HCT116 (cell line): ENCODE data around the gene RIPOR3. TPM values are rescaled to one million over a fixed set of nuclear protein-coding genes. Genes with fewer than 3 reads are reported as not detected.

Source experiments
- ATAC-seq: fragments of 200-7000 bp; cut with Tn5 transposase; 2 replicates; pipeline ENCODE4 v1.9.1; 2020; ENCODE audit warnings: mild to moderate bottlenecking, moderate library complexity
- BruUV-seq: library from RNA; stranded (reverse); fragments of 400-500 nt; replicated peaks from 2 replicates; lab custom pipeline; 2021; lab: Mats Ljungman, UMichigan
- CTCF ChIA-PET: fragments of 300-600 bp; sonication (Branson Sonifier 250); formaldehyde crosslinking; loops from one replicate; lab custom pipeline; 2021; ENCODE audit warnings: antibody characterized with exemption; lab: Charles Lee
- POLR2A ChIA-PET: fragments of 300-600, 350-600 bp; sonication (Branson Sonifier 250); formaldehyde crosslinking; loops from one replicate; lab custom pipeline; 2021; ENCODE audit warnings: antibody characterized with exemption; lab: Charles Lee
- RAD21 ChIA-PET, 2 experiments: fragments of 300-600 bp; sonication (Branson Sonifier 250); formaldehyde crosslinking; loops; one replicate each; lab custom pipeline; 2023; ENCODE audit warnings: low total read pairs in 2 of 2; ENCODE audit not compliant: uncharacterized antibody in 2 of 2, unreplicated experiment in 2 of 2, low non-redundant PET in 1 of 2; lab: Charles Lee
- DNase-seq: peaks from one replicate; pipeline ENCODE4 v3.0.0-alpha.2; 2010; ENCODE audit warnings: low read depth, low spot score
- H2AFZ ChIP-seq: fragments of 200-600 bp; shearing (Covaris generic), sonication (generic); 2 replicates; pipeline ENCODE4 v1.6.1; 2017; ENCODE audit warnings: low read depth, mixed run types, mixed read lengths, antibody characterized with exemption, low read length; ENCODE audit not compliant: poor library complexity, severe bottlenecking
- H3K27ac ChIP-seq: 2 replicates; pipeline ENCODE4 v1.5.1; 2012; ENCODE audit warnings: low read depth, low read length
- H3K27me3 ChIP-seq: fragments of 200-600 bp; sonication (generic); 2 replicates; pipeline ENCODE4 v1.6.1; 2016; ENCODE audit warnings: mixed run types, low read length, mixed read lengths; ENCODE audit not compliant: insufficient read depth
- H3K36me3 ChIP-seq, 2 experiments: fragments of 200-500 bp in 1 of 2; fragments of 200-600 bp in 1 of 2; sonication (Bioruptor generic) in 1 of 2; sonication (generic) in 1 of 2; 2 replicates each; pipeline versions ENCODE4 v1.5.1 to v1.6.1; 2014 to 2016; ENCODE audit warnings: low read length in 2 of 2, inconsistent platforms in 1 of 2, mixed read lengths in 1 of 2, mixed run types in 1 of 2; ENCODE audit not compliant: insufficient read depth in 2 of 2, control insufficient read depth in 1 of 2
- H3K4me1 ChIP-seq, 2 experiments: fragments of 200-600 bp in 1 of 2; sonication (generic) in 1 of 2; 2 replicates each; pipeline versions ENCODE4 v1.5.1 to v1.6.1; 2012 to 2017; ENCODE audit warnings: low read length in 2 of 2, inconsistent platforms in 1 of 2, mild to moderate bottlenecking in 1 of 2, mixed read lengths in 1 of 2, mixed run types in 1 of 2, moderate library complexity in 1 of 2; ENCODE audit not compliant: insufficient read depth in 2 of 2, control insufficient read depth in 1 of 2
- H3K4me2 ChIP-seq: fragments of 200-600 bp; sonication (generic); 2 replicates; pipeline ENCODE4 v1.6.1; 2017; ENCODE audit warnings: mixed run types, low read length, mixed read lengths
- H3K4me3 ChIP-seq, 2 experiments: fragments of 200-600 bp in 1 of 2; sonication (generic) in 1 of 2; replicated peaks in 1 of 2; 2 replicates each; pipeline ENCODE4 v1.5.1; 2011 to 2016; ENCODE audit warnings: low read length in 2 of 2, control low read depth in 1 of 2, low read depth in 1 of 2, mild to moderate bottlenecking in 1 of 2, mixed read lengths in 1 of 2, mixed run types in 1 of 2
- H3K79me2 ChIP-seq: fragments of 200-600 bp; sonication (generic); 2 replicates; pipeline ENCODE4 v1.6.1; 2017; ENCODE audit warnings: mild to moderate bottlenecking, mixed run types, low read length, moderate library complexity, mixed read lengths; ENCODE audit not compliant: insufficient read depth
- H3K9ac ChIP-seq: fragments of 200-600 bp; sonication (generic); 2 replicates; pipeline ENCODE4 v1.6.1; 2016; ENCODE audit warnings: low read length, mixed read lengths
- H3K9me2 ChIP-seq: fragments of 200-600 bp; sonication (generic), shearing (Covaris generic); 2 replicates; pipeline ENCODE4 v1.6.1; 2017; ENCODE audit warnings: mixed run types, mild to moderate bottlenecking, moderate library complexity; ENCODE audit not compliant: insufficient read depth
- H3K9me3 ChIP-seq, 2 experiments: fragments of 200-500 bp in 1 of 2; fragments of 200-600 bp in 1 of 2; sonication (Bioruptor generic) in 1 of 2; sonication (generic) in 1 of 2; 2 replicates each; pipeline ENCODE4 v1.6.1; 2014 to 2017; ENCODE audit warnings: low read length in 2 of 2, mixed read lengths in 2 of 2, inconsistent platforms in 1 of 2, low read depth in 1 of 2, mild to moderate bottlenecking in 1 of 2, mixed run types in 1 of 2, moderate library complexity in 1 of 2; ENCODE audit not compliant: control insufficient read depth in 1 of 2, insufficient read depth in 1 of 2
- H4K20me1 ChIP-seq: fragments of 200-600 bp; sonication (generic), shearing (Covaris generic); 2 replicates; pipeline ENCODE4 v1.6.1; 2017; ENCODE audit warnings: mixed run types, mild to moderate bottlenecking, moderate library complexity; ENCODE audit not compliant: insufficient read depth
- CBX3 ChIP-seq: IDR thresholded peaks from 2 replicates; pipeline ENCODE4 v1.6.1; 2012; ENCODE audit warnings: low read depth
- EGR1 ChIP-seq: IDR thresholded peaks from 2 replicates; pipeline ENCODE4 v1.6.1; 2012; ENCODE audit warnings: low read depth
- ELF1 ChIP-seq: IDR thresholded peaks from 2 replicates; pipeline ENCODE4 v1.6.1; 2012; ENCODE audit warnings: low read depth, borderline replicate concordance
- EZH2 ChIP-seq: fragments of 200-600 bp; sonication (generic); IDR thresholded peaks from 2 replicates; pipeline ENCODE4 v1.6.1; 2017; ENCODE audit warnings: antibody characterized with exemption, mixed run types
- EZH2phosphoT487 ChIP-seq: fragments of 200-600 bp; IDR thresholded peaks from 2 replicates; pipeline ENCODE4 v1.6.1; 2018; ENCODE audit warnings: antibody characterized with exemption, borderline replicate concordance
- FOSL1 ChIP-seq: IDR thresholded peaks from 2 replicates; pipeline ENCODE4 v1.6.1; 2012; ENCODE audit warnings: low read depth
- POLR2A ChIP-seq: IDR thresholded peaks from 2 replicates; pipeline ENCODE4 v1.7.0; 2011; ENCODE audit warnings: borderline replicate concordance; ENCODE audit not compliant: insufficient read depth, insufficient read length; ENCODE audit errors: extremely low read depth
- POLR2AphosphoS5 ChIP-seq: IDR thresholded peaks from 2 replicates; pipeline ENCODE4 v1.6.1; 2011; ENCODE audit warnings: mild to moderate bottlenecking, low read depth, low read length, moderate library complexity
- RAD21 ChIP-seq: IDR thresholded peaks from 2 replicates; pipeline ENCODE4 v1.6.1; 2012; ENCODE audit warnings: low read depth, mild to moderate bottlenecking
- REST ChIP-seq: IDR thresholded peaks from 2 replicates; pipeline ENCODE4 v1.6.1; 2012; ENCODE audit warnings: low read depth
- SIN3A ChIP-seq: IDR thresholded peaks from 2 replicates; pipeline ENCODE4 v1.6.1; 2012; ENCODE audit warnings: low read depth
- SP1 ChIP-seq: IDR thresholded peaks from 2 replicates; pipeline ENCODE4 v1.6.1; 2012; ENCODE audit warnings: low read depth
- SRF ChIP-seq: IDR thresholded peaks from 2 replicates; pipeline ENCODE4 v1.6.1; 2012; ENCODE audit warnings: low read depth
- TCF7L2 ChIP-seq: IDR thresholded peaks from 2 replicates; pipeline ENCODE4 v1.7.0; 2011; ENCODE audit warnings: borderline replicate concordance, inconsistent platforms; ENCODE audit not compliant: insufficient read depth, insufficient read length; ENCODE audit errors: extremely low read depth
- ZFX ChIP-seq: fragments of 450-650 bp; IDR thresholded peaks from 2 replicates; pipeline ENCODE4 v1.6.1; 2017
- ZNF274 ChIP-seq: fragments of 200-500 bp; sonication (Bioruptor generic); IDR thresholded peaks from 2 replicates; pipeline ENCODE4 v1.6.1; 2014; ENCODE audit warnings: mild to moderate bottlenecking, low read depth, low read length, inconsistent platforms
- intact Hi-C: fragments of 100-400 bp; cut with micrococcal nuclease; formaldehyde crosslinking; loops from 2 replicates; pipeline ENCODE4 v1.10.0; 2022
- total RNA-seq: library from RNA; stranded (reverse); gene quantifications from one replicate; pipeline ENCODE4 v1.2.1, GENCODE V29; 2021; ENCODE audit not compliant: unreplicated experiment
- TF ChIP-seq, protein P1 (sequence below): IDR thresholded peaks from 2 replicates; pipeline ENCODE4 v1.6.1; 2012
- TF ChIP-seq, protein P2 (sequence below): IDR thresholded peaks from 2 replicates; pipeline ENCODE4 v1.6.1; 2012
- TF ChIP-seq, protein P3 (sequence below): IDR thresholded peaks from 2 replicates; pipeline ENCODE4 v1.6.1; 2011; ENCODE audit warnings: mild to moderate bottlenecking, low read length, moderate library complexity; ENCODE audit not compliant: insufficient replicate concordance; ENCODE audit errors: extremely low read depth

The RIPOR3 gene
- total RNA-seq, 1 experiment from 2014 or later: 0.22 TPM

DNA sequence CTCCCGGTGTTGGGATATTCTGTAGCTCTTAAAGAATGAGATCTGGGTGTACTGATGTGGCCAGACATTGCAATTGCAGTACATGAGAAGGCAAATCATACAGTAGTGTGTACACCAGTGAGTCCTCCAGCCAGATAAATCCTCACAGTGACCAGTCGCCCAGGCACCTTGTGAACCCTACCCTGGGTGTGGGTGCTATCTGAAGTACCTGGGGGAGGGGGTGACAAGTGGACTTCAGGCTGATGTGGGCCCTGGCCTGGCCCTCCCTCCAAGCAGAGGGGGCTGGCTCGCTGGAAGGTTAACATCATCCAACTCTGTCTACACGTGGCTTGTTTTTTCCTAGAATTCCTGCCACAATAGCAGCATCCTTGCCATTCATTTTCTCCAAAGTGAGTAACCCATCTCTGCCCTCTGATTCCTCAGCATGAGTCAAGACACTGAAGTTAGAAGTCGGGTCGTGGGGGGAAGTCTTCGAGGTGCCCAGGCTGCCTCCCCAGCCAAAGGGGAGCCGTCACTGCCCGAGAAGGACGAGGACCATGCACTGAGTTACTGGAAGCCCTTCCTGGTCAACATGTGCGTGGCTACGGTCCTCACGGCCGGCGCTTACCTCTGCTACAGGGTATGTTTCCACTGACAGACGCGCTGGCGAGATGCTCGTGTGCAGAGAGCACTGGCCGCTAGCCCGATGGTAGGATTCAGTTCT, 110.3 kb downstream of the RIPOR3 start:
- Histone ChIP-seq H3K27ac (no peak overlapping the region), H3K36me3 (peaks cover 37 to 68% of the 10 kb centered on the region in 2 experiments)

More for the DNA sequence above, 110.3 kb downstream of the RIPOR3 start:
- no peaks in the 10 kb centered on the region for H3K27me3 ChIP-seq
- no TSS peak for BruUV-seq
- peaks cover 13% of the 10 kb centered on the region; the same call in 1 of the 2 replicates for H3K79me2 ChIP-seq
- ChIA-PET CTCF (interaction anchor here (1.9 kb wide), 1 partner anchor 117 kb away, joined by 6 read pairs; no protein-coding TSS in a partner anchor), RAD21 (no interaction called here), POLR2A (no interaction called here)
- DNase-seq: no peak
- H4K20me1 ChIP-seq: no peaks in the 10 kb centered on the region
- H3K9me3 ChIP-seq: no peaks in the 10 kb centered on the region
- ATAC-seq: no peak
- TF ChIP-seq, protein P1, sequence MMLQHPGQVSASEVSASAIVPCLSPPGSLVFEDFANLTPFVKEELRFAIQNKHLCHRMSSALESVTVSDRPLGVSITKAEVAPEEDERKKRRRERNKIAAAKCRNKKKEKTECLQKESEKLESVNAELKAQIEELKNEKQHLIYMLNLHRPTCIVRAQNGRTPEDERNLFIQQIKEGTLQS: no peak
- TF ChIP-seq EGR1 (no peak), ZFX (no peak), TCF7L2 (no peak), POLR2A (no peak), SP1 (no peak), CBX3 (no peak), EZH2phosphoT487 (no peak), SIN3A (no peak), REST (no peak), ELF1 (no peak), SRF (no peak), ZNF274 (no peak), POLR2AphosphoS5 (no peak), FOSL1 (no peak), EZH2 (no peak), RAD21 (no peak)
- TF ChIP-seq, protein P2, sequence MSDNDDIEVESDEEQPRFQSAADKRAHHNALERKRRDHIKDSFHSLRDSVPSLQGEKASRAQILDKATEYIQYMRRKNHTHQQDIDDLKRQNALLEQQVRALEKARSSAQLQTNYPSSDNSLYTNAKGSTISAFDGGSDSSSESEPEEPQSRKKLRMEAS: no peak
- TF ChIP-seq, protein P3, sequence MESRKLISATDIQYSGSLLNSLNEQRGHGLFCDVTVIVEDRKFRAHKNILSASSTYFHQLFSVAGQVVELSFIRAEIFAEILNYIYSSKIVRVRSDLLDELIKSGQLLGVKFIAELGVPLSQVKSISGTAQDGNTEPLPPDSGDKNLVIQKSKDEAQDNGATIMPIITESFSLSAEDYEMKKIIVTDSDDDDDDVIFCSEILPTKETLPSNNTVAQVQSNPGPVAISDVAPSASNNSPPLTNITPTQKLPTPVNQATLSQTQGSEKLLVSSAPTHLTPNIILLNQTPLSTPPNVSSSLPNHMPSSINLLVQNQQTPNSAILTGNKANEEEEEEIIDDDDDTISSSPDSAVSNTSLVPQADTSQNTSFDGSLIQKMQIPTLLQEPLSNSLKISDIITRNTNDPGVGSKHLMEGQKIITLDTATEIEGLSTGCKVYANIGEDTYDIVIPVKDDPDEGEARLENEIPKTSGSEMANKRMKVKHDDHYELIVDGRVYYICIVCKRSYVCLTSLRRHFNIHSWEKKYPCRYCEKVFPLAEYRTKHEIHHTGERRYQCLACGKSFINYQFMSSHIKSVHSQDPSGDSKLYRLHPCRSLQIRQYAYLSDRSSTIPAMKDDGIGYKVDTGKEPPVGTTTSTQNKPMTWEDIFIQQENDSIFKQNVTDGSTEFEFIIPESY: no peak
- H2AFZ ChIP-seq: no peak overlapping the region
- no peak overlapping the region for H3K4me3 ChIP-seq
- H3K4me1 ChIP-seq: peaks cover 1 to 2% of the 10 kb centered on the region in 2 experiments; a peak in 2 of 4 replicates
- H3K9ac ChIP-seq: no peak overlapping the region
- intact Hi-C loops: no loop called here
- H3K9me2 ChIP-seq: no peaks in the 10 kb centered on the region
- no peak overlapping the region for H3K4me2 ChIP-seq
